BJ (cell line): ENCODE results near the gene KBTBD7. TPM values are rescaled to one million over a fixed set of nuclear protein-coding genes. Genes with fewer than 3 reads are reported as not detected.
"Not testable (repeated sequence)": the region's sequence is repeated elsewhere in the genome, so short reads cannot be mapped to it uniquely, and the experiment has no call there.

ENCODE experiments used
- CTCF ChIA-PET: fragments of 350-600 bp; formaldehyde crosslinking; extraction: SDS; loops from one replicate; lab custom pipeline; 2021; ENCODE audit warnings: antibody characterized with exemption, inconsistent platforms; lab: Yijun Ruan, JAX
- POLR2A ChIA-PET: fragments of 300-600 bp; sonication (Branson Sonifier 250); formaldehyde crosslinking; extraction: SDS; loops from one replicate; lab custom pipeline; 2021; ENCODE audit warnings: antibody characterized with exemption; lab: Charles Lee
- DNase-seq: peaks from one replicate; pipeline ENCODE4 v3.0.0-alpha.2; 2011; ENCODE audit warnings: low read depth
- H3K27me3 ChIP-seq: 2 replicates; pipeline ENCODE4 v1.6.0; 2011; ENCODE audit warnings: low read length; ENCODE audit not compliant: control insufficient read depth, insufficient read depth
- H3K36me3 ChIP-seq: 2 replicates; pipeline ENCODE4 v1.5.1; 2011; ENCODE audit warnings: low read length; ENCODE audit not compliant: control insufficient read depth, insufficient read depth
- H3K4me3 ChIP-seq: 2 replicates; pipeline ENCODE4 v1.5.1; 2011; ENCODE audit warnings: low read depth, mild to moderate bottlenecking, control low read depth, low read length
- polyA plus RNA-seq: library from polyadenylated mRNA; depleted of rRNA; stranded (reverse); fragments of >200 nt; gene quantifications from 2 replicates; pipeline ENCODE4 v1.2.3, GENCODE V29; 2011
- TF ChIP-seq, protein P1 (sequence below): IDR thresholded peaks from 2 replicates; pipeline ENCODE4 v1.5.1; 2011; ENCODE audit warnings: low read depth, mild to moderate bottlenecking, control low read depth, inconsistent platforms, low read length, moderate library complexity; ENCODE audit not compliant: insufficient read depth

The KBTBD7 gene
- polyA plus RNA-seq, 1 experiment = 3.2 TPM

DNA sequence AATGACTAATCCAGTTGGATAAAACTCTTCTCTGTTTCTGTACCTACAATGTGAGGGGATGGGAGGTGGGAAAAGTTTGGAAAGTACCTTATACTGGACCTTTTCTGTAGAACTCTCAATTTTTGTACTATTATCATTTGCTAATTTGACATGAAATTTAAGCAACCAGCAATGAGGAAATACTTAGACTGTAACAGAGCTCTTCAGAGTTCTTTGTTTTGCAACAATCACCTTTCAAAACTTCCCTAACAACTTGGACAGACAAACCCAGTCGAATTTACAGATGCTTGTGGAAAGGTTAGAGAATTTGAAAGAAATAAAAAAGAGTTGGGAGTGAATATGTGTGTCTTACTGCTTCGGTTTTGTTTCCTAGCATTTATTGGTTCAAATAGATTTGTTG, 16.8 kb downstream of the KBTBD7 start:
- H3K4me3 ChIP-seq = no peak overlapping the region
- H3K36me3 ChIP-seq = no peaks in the 10 kb centered on the region
- ChIA-PET POLR2A (no interaction called here), CTCF (interaction anchor here (1.0 kb wide), 1 partner anchor 10 kb away, joined by 4 read pairs; no protein-coding TSS in a partner anchor)
- TF ChIP-seq, protein P1, sequence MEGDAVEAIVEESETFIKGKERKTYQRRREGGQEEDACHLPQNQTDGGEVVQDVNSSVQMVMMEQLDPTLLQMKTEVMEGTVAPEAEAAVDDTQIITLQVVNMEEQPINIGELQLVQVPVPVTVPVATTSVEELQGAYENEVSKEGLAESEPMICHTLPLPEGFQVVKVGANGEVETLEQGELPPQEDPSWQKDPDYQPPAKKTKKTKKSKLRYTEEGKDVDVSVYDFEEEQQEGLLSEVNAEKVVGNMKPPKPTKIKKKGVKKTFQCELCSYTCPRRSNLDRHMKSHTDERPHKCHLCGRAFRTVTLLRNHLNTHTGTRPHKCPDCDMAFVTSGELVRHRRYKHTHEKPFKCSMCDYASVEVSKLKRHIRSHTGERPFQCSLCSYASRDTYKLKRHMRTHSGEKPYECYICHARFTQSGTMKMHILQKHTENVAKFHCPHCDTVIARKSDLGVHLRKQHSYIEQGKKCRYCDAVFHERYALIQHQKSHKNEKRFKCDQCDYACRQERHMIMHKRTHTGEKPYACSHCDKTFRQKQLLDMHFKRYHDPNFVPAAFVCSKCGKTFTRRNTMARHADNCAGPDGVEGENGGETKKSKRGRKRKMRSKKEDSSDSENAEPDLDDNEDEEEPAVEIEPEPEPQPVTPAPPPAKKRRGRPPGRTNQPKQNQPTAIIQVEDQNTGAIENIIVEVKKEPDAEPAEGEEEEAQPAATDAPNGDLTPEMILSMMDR = no peak
- no peaks in the 10 kb centered on the region for H3K27me3 ChIP-seq
- DNase-seq = no peak

DNA sequence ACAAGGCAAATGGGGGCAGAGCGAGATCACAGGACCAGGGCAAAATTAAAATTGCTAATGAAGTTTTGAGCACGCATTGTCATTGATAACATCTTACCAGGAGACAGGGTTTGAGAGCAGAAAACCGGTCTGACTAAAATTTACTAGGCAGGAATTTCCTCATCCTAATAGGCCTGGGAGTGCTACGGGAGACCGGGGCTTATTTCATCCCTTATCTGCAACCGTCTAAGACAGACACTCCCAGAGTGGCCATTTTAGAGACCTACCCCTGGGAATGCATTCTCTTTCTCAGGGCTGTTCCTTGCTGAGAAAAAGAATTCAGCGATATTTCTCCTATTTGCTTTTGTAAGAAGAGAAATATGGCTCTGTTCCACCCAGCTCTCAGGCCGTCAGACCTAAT, 18.8 kb downstream of the KBTBD7 start:
- H3K4me3 ChIP-seq, CTCF ChIA-PET, DNase-seq: not testable (repeated sequence)

DNA sequence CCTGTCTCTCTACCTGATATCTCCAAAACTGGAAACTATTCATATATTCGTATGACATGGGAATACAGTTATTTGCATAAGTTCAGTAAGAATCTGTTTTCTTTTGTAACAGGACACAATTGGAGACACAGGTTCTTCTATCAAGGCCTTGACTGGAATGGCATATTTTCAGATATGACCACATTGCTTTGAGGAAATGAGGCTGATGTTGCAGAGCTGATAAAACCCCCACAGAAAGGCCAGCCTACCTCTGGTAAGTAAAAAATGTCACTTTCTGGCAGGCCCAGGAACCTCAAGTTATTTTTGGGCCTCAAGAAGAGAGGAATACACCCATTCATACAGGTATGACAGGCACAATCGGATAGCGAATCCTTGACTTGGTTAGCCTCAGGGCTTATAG, 32.2 kb downstream of the KBTBD7 start:
- ChIA-PET POLR2A (no interaction called here), CTCF (no interaction called here)
- DNase-seq = no peak

More for the DNA sequence above, 18.8 kb downstream of the KBTBD7 start:
- H3K36me3 ChIP-seq, H3K27me3 ChIP-seq, POLR2A ChIA-PET: not testable (repeated sequence)

DNA sequence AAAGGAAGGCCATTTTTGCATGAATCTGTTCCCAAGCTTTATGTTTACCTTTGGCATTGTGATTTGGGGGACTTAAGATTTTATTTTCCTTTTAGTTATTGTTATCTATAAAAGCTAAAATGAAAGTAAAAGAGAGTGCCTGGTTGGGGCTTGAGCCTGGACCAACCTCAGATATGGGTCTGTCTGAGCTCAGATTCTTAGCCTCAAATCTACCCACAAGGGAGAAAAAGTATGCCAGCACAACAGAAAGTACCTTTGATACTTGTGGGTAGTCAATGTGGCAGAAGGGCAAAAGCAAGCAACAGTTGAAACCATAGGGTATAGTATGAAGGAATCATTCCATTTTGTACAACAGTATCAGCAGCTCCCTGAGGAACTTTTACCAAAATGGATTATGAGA, 35.2 kb downstream of the KBTBD7 start:
- Histone ChIP-seq H3K36me3 (no peaks in the 10 kb centered on the region), H3K27me3 (no peaks in the 10 kb centered on the region), H3K4me3 (no peak overlapping the region)
- POLR2A ChIA-PET = no interaction called here
- CTCF ChIA-PET = no interaction called here
- DNase-seq = no peak
- TF ChIP-seq, protein P1 = no peak

More for the DNA sequence above, 32.2 kb downstream of the KBTBD7 start:
- Histone ChIP-seq H3K27me3 (no peaks in the 10 kb centered on the region), H3K4me3 (no peak overlapping the region), H3K36me3 (no peaks in the 10 kb centered on the region)
- TF ChIP-seq, protein P1 = no peak

DNA sequence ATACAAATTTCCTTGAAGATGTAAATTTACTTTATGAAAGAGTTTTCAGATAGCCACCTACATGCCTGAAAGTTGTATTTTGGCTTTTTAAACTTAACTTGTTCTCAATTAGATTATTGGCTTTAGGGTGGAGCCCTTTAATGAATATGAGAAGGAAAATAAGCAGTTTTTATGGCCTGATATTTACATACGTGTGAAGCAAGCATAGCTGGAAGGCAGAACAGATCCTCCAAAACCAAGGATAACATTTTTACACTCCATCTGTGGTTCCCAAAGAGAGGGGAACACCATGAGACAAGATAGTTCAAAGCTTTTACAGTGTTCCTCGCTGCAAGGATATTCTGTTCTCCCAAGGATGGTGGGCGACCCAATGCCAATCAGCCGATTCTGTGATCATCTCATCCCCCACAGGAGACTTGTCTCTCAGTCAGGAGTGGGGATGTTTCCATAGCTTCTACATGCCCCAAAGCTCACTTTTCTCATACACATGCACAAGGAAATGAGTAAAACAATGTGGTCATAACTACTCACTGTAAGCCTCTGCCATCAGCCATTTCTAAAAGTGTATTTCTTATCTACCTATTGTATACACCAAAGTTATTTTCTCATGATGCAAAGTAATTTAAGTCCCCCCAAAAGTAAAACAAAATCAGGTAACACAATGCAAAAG, 37.2 kb downstream of the KBTBD7 start:
- Histone ChIP-seq H3K4me3 (no peak overlapping the region), H3K27me3 (no peaks in the 10 kb centered on the region), H3K36me3 (no peaks in the 10 kb centered on the region)
- DNase-seq = no peak
- TF ChIP-seq, protein P1 = no peak
- ChIA-PET POLR2A (no interaction called here), CTCF (no interaction called here)

DNA sequence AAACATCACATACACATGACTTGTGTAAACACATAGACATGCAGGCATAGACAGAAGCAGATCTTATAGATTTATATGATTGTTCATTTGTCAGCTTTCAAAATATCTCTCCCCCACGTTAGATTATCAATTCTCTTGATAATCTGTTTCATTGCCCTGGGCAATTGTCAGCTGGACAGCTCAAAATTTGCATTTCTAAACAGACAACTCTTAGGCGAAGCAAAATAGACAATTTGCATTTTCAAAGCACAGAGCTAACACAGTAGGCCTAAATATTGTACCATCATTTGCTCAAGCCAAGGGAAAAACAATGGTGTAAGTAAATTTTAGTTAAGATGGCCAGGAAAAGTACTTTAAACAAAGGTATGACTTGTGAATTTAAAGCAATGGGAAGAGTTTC, 37.7 kb downstream of the KBTBD7 start:
- no peak for DNase-seq
- no peak overlapping the region for H3K4me3 ChIP-seq
- H3K27me3 ChIP-seq = no peaks in the 10 kb centered on the region
- ChIA-PET POLR2A (no interaction called here), CTCF (no interaction called here)
- TF ChIP-seq, protein P1 = no peak
- H3K36me3 ChIP-seq = no peaks in the 10 kb centered on the region
